Midbrain (tissue), 1 donor: Measurements from ENCODE around the gene KIFBP.
"Not testable (repeated sequence)": the region's sequence is repeated elsewhere in the genome, so short reads cannot be mapped to it uniquely, and the experiment has no call there.

Experiments
- DNase-seq: peaks from one replicate; lab custom pipeline; 2025; lab: John Stamatoyannopoulos, UW

The KIFBP gene

GRCh38 chr10:69005704-69006485 is 17.3 kb downstream of the KIFBP start:
- no peak for DNase-seq

GRCh38 chr10:69007260-69007659 is 18.7 kb downstream of the KIFBP start:
- no peak for DNase-seq

DNA sequence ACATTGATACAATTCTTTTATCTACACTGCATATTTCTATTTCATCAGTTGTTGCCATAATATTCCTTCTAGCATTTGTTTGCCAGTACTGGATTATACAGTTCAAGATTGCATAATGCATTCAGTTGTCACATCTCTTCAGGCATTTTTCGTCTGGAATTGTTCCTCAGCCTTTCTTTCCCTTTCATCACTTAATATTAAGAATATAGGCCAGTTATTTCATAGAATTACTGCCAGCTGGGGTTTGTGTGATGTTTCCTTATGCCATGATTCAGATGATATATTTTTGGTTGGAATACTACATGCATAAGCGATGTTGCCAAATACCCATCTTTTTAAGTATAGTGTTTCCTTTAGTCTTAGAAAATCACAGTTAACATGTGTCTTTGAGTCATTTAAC is 20.8 kb downstream of the KIFBP start:
- no peak for DNase-seq

DNA sequence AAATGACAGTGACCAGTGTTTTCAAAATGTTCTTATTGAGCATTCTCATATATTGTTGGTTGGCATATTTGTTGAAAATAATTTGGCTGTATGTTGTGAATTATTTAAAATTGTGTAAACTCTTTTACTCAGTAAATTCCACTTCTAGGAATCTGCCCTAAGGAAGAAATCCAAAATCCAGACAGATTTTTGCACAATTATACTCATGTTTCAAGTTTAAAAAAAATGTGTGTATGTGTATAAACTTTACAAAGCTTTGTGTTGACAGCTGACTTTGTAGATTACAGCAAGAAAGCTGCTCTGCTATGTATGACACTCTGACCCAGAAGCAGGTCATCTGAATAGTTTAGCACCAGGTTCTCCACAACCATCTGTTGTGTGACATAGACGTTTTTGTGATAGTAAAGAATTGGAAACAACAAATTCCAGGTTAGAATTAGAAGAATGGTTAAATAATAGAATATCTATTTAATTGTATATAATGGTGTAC is 21.6 kb downstream of the KIFBP start:
- DNase-seq = no peak

GRCh38 chr10:69012778-69013177 is 24.2 kb downstream of the KIFBP start:
- not testable (repeated sequence) for DNase-seq

GRCh38 chr10:69014171-69014570 is 25.6 kb downstream of the KIFBP start:
- no peak for DNase-seq

DNA sequence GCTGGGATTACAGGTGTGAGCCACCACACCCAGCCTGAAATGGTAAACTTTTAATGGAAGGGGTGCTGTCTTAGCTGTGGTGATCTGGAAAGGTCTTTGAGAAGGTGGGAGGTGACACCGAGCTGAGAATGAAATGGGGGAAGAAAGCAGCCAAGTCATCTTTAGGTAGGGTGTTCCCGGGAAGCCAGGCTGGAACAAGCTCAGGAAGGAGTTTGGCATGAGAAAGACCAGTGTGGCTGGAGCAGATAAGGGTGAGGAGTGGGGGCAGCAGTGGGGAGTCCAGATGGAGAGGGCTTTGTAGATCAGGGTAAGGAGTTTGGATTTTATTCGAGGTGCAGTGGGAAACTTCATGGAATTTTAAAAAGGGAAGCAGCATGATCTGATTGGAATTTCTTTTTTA is 30.0 kb downstream of the KIFBP start:
- DNase-seq = no peak

DNA sequence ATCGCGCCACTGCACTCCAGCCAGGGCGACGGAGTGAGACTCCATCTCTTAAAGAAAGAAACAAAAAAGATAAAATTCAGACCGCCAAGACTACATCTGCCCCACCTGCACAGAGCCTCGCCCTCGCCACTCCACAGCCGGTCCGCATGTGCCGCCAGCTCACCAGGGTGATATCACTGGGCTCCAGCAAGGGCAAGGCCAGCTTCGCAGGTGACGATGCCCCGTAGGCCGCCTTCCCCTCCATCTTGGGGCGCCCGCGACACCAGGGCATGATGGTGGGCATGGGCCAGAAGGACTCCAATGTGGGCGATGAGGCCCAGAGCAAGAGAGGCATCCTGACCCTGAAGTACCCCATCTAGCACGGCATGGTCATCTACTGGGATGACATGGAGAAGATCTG is 34.0 kb downstream of the KIFBP start:
- no peak for DNase-seq

- DNase-seq = no peak
Observed at GRCh38 chr10:69025370-69025896, 36.8 kb downstream of the KIFBP start.

GRCh38 chr10:69033256-69033655 is 44.7 kb downstream of the KIFBP start:
- DNase-seq = no peak

DNA sequence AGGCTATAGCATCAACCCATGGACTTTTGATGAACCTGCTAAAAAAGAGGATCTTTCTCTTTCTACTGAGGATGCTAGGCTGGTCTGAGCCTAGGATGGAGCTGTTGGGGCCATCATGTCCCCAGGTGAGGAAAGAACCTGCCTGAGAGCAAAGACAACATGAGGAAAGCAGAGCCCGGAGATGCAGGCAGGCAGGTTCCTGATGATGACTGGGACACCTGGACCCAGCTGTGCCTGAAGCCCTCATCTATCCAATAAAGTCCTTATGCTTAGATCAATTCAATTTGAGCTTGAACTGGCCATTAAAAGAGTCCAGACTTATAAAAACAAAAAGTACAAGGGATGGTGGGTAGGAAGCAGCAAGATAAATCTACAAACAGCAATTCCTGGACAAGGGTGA is 48.9 kb downstream of the KIFBP start:
- DNase-seq = no peak

DNA sequence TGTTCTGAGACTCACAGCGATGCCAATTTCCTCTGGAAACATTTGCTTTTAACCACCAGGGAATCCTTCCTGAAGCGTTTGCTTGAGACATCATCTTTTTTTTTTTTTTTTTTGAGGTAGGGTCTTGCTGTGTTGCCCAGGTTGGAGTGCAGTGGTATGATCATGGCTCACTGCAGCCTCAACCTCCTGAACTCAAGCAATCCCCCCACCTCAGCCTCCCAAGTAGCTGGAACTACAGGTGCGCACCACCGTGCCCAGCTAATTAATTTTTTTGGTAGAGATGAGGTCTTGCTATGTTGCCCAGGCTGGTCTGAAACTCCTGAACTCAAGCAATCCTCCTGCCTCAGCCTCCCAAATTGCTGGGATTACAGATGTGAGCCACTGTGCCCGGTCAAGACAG is 52.3 kb downstream of the KIFBP start:
- not testable (repeated sequence) for DNase-seq

- no peak for DNase-seq
Observed at GRCh38 chr10:69042417-69042816, 53.8 kb downstream of the KIFBP start.

DNA sequence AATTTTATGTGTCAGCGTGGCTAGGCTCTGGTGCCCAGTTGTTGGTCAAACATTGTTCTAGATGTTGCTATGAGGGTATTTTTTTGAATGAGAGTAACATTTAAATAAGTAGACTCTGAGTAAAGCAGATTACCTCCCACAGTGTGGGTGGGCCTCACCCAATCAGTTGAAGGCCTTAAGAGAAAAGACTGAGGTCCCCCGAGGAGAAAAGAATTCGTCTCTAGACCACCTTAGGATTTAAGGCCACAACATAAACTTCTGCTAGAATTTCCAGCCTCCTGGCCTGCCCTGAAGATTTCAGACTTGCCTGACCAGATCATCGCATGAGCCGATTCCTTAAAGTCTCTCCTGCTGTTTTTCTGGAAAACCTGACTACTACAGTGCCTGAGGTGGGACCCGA is 54.2 kb downstream of the KIFBP start:
- no peak for DNase-seq

DNA sequence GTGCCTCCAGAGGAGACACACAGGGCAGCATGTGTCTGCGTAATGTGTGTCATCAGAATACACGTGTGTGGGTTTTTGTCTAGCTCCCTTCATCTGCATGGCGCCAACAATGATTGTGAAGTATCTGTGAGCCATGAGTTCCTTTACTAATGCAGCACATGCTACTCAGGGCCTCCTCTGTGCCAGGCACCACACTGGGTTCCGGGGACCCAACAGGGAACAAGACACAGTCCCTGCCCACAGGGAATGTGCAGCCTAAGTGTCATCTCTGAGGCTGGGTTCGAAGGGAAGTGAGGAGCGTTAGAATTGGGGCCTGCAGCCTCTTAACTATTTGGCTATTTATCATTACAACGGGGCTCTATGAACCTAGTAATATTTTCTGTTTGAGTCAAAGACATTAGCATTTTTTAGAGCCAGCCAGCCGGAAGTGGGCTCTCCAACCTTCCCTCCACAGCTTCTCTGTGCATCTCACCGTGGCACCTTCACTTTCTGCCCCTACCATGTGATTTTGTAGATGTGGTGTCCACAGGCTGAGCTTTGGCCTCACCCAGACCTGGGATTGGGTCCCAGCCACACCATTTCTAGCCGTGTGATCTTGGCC is 55.4 kb downstream of the KIFBP start:
- DNase-seq = no peak

DNA sequence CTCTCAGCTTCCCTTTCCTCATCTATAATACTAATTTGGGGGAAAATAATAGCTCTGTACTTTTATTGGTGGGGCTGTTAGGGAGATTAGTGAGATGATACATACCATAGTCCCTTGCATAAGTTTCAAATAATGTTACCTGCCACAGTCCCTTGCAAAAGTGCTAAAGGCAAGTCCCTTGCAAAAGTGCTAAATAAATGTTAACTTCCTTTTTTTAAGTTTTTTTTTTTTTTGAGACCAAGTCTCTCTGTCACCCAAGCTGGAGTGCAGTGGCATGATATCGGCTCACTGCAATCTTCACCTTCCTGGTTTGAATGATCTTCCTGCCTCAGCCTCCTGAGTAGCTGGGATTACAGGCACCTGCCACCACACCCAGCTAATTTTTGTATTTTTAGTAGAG is 55.9 kb downstream of the KIFBP start:
- DNase-seq = no peak

- no peak for DNase-seq
Observed at GRCh38 chr10:69045441-69046300, 57.1 kb downstream of the KIFBP start.

GRCh38 chr10:69047111-69047832 is 58.7 kb downstream of the KIFBP start:
- DNase-seq = no peak

GRCh38 chr10:69048103-69048502 is 59.5 kb downstream of the KIFBP start:
- DNase-seq = no peak

DNA sequence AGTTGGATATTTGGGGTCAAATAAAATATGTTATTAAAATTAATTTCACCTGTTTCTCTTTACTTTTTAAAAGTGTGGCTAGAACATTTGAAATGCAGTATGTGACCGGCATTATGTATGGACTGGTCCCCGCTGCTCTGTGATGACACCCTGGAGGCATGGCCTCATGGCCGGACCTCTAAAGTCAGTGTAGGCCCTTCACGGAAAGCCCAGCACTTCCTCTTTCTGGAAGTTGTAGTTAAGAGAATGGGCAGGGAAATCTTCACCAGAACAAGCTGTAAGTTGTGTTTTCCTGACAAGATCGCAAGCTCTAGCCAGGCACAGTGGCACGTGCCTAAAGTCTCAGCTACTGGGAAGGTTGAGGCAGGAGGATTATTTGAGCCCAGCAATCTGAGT is 61.0 kb downstream of the KIFBP start:
- no peak for DNase-seq

DNA sequence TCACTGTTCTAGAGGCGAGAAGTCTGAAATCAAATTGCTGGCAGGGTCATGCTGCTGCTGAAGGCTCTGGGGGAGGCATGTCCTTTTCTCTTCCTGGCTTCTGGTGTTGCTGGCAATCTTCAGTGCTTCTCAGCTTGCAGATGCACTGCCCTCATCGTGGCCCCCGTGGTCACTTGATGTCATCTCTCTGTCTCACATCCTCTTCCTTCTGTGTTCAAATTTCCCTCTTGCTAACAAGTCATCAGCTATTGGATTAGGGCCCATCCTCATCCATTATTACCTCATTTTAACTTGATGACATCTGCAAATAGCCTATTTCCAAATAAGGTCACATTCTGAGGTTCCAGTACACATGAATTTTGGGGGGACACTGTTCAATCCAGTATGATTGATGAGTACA is 62.7 kb downstream of the KIFBP start:
- peak; percentile 12 for DNase-seq
